ENCODE measurements around the gene SPPL2A. TPM values are rescaled to one million over a fixed set of nuclear protein-coding genes. Genes with fewer than 3 reads are reported as not detected.

Gene SPPL2A
- total RNA-seq, 1 donor from 2014 or later = 128 TPM

DNA sequence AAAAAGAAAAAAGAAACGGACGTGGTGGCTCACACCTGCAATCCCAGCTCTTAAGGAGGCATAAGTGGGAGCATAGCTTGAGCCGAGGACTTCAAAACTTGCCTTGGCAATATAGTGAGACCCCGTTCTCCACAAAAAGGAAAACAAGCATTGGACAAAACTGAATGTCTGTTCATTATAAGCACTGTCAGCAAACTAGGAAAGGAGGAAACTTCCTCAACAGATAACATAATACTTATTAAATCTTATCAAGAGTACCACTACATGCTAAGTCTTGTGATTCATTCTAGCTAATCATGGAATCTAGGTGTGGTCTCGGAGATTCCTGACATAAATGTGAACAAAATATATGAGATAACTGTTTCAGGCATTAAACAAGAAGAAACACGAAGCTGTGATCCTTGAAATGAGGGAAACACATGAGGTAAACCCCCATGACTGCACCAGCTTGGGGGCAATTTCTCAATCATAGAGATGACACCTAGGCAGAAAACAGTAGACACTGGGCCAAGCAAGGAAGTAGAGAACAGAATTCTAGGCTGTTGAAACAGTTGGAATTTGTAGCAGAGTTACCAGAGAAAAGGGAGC, 112.3 kb downstream of the SPPL2A start:
- no peak overlapping the region for H3K27ac ChIP-seq
- ATAC-seq (no peak), DNase-seq (no peak)
- no peaks in the 10 kb centered on the region for H3K9me3 ChIP-seq
- H3K4me1 ChIP-seq = no peaks in the 10 kb centered on the region
- TF ChIP-seq, protein P1, sequence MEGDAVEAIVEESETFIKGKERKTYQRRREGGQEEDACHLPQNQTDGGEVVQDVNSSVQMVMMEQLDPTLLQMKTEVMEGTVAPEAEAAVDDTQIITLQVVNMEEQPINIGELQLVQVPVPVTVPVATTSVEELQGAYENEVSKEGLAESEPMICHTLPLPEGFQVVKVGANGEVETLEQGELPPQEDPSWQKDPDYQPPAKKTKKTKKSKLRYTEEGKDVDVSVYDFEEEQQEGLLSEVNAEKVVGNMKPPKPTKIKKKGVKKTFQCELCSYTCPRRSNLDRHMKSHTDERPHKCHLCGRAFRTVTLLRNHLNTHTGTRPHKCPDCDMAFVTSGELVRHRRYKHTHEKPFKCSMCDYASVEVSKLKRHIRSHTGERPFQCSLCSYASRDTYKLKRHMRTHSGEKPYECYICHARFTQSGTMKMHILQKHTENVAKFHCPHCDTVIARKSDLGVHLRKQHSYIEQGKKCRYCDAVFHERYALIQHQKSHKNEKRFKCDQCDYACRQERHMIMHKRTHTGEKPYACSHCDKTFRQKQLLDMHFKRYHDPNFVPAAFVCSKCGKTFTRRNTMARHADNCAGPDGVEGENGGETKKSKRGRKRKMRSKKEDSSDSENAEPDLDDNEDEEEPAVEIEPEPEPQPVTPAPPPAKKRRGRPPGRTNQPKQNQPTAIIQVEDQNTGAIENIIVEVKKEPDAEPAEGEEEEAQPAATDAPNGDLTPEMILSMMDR (IDR thresholded peaks at IDR 0.05) = no peak
- H3K4me3 ChIP-seq = no peak overlapping the region
- H3K36me3 ChIP-seq = peaks cover 95% of the 10 kb centered on the region
- intact Hi-C loops (cut with DNase I) = no loop called here
- no peaks in the 10 kb centered on the region for H3K27me3 ChIP-seq (ENCODE audit: low read depth)

DNA sequence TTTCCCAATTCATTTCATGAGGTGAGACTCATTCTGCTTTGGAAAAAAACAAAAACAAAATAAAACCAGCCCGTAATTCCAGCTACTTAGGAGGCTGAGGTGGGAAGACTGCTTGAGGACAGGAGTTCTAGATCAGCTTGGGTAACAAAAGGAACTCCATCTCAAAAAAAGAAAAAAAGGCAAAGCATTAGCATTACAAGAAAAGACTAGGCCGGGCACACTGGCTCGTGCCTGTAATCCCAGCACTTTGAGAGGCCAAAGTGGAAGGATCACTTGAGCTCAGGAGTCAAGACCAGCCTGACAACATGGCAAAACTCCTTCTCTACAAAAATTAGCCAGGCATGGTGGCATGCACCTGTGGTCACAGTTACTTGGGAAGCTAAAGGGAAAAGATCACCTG, 112.8 kb downstream of the SPPL2A start:
- H3K4me1 ChIP-seq = no peaks in the 10 kb centered on the region
- H3K27ac ChIP-seq = no peak overlapping the region
- no peak overlapping the region for H3K4me3 ChIP-seq
- no peaks in the 10 kb centered on the region for H3K27me3 ChIP-seq (ENCODE audit: low read depth)
- DNase-seq = no peak
- TF ChIP-seq, protein P1 (IDR thresholded peaks at IDR 0.05) = no peak
- no peaks in the 10 kb centered on the region for H3K9me3 ChIP-seq
- peaks cover 98% of the 10 kb centered on the region for H3K36me3 ChIP-seq
- no peak for ATAC-seq
- intact Hi-C loops (cut with DNase I) = no loop called here

Other genes starting within 250 kb of the SPPL2A start
- gene USP50, start 219.0 kb downstream of the SPPL2A start, total RNA-seq = not detected
- 47.3 TPM for gene TRPM7, start 78.9 kb downstream of the SPPL2A start, total RNA-seq
- gene AP4E1, start 143.0 kb upstream of the SPPL2A start, total RNA-seq = 11.3 TPM